Fibroblast of lung (primary cell): Measurements from ENCODE around the gene TMEFF2. TPM values are rescaled to one million over a fixed set of nuclear protein-coding genes. Genes with fewer than 3 reads are reported as not detected.
A peak's percentile ranks its signal among the peaks of the same experiment; 100 is the strongest.

Experiments used
- DNase-seq, 2 donors: peaks; one replicate each; pipeline versions ENCODE4 v3.0.0 to v3.0.0-alpha.2; 2010; ENCODE audit warnings: low read depth in 2 of 2
- H2AFZ ChIP-seq: 2 replicates; pipeline ENCODE4 v1.5.1; 2012; ENCODE audit warnings: low read length, control low read depth, inconsistent platforms
- H3K27ac ChIP-seq: 2 replicates; pipeline ENCODE4 v1.5.1; 2011; ENCODE audit warnings: low read length, control low read depth; ENCODE audit not compliant: insufficient read depth
- H3K27me3 ChIP-seq: 2 replicates; pipeline ENCODE4 v1.5.1; 2011; ENCODE audit warnings: mild to moderate bottlenecking, low read length; ENCODE audit not compliant: control insufficient read depth, insufficient read depth
- H3K36me3 ChIP-seq: 2 replicates; pipeline ENCODE4 v1.5.1; 2011; ENCODE audit warnings: low read length; ENCODE audit not compliant: control insufficient read depth, insufficient read depth
- H3K4me1 ChIP-seq: 2 replicates; pipeline ENCODE4 v1.5.1; 2011; ENCODE audit warnings: low read length; ENCODE audit not compliant: control insufficient read depth, insufficient read depth; ENCODE audit errors: extremely low read depth
- H3K4me2 ChIP-seq: 2 replicates; pipeline ENCODE4 v1.5.1; 2011; ENCODE audit warnings: low read length, control low read depth; ENCODE audit not compliant: insufficient read depth; ENCODE audit errors: extremely low read depth
- H3K4me3 ChIP-seq, 4 experiments: fragments of 200-600 bp in 1 of 4; sonication (generic) in 1 of 4; replicated peaks in 1 of 4; 2 replicates each; pipeline ENCODE4 v1.5.1; 2011 to 2016; ENCODE audit warnings: low read length in 4 of 4, low read depth in 3 of 4, mild to moderate bottlenecking in 3 of 4, control low read depth in 2 of 4, inconsistent platforms in 1 of 4, mixed read lengths in 1 of 4; ENCODE audit not compliant: insufficient read depth in 1 of 4; ENCODE audit errors: control extremely low read depth in 1 of 4
- H3K79me2 ChIP-seq: 2 replicates; pipeline ENCODE4 v1.5.1; 2012; ENCODE audit warnings: mild to moderate bottlenecking, low read length, inconsistent platforms; ENCODE audit not compliant: control insufficient read depth, insufficient read depth
- H3K9ac ChIP-seq: 2 replicates; pipeline ENCODE4 v1.5.1; 2011; ENCODE audit warnings: mild to moderate bottlenecking, low read length, control low read depth; ENCODE audit not compliant: insufficient read depth
- H3K9me3 ChIP-seq: 2 replicates; pipeline ENCODE4 v1.5.1; 2012; ENCODE audit warnings: low read depth, low read length; ENCODE audit not compliant: control insufficient read depth, insufficient read depth
- H4K20me1 ChIP-seq: 2 replicates; pipeline ENCODE4 v1.5.1; 2011; ENCODE audit warnings: low read length; ENCODE audit not compliant: control insufficient read depth, insufficient read depth; ENCODE audit errors: extremely low read depth
- EZH2 ChIP-seq: IDR thresholded peaks from 2 replicates; pipeline ENCODE4 v1.5.1; 2012; ENCODE audit warnings: low read length, control low read depth, mild to moderate bottlenecking; ENCODE audit errors: missing control alignments
- polyA plus RNA-seq, 2 donors: library from polyadenylated mRNA; depleted of rRNA in 1 of 2; stranded (reverse) in 1 of 2; unstranded in 1 of 2; fragments of >200 nt; gene quantifications; 2 replicates each; pipeline ENCODE4 v1.2.1, GENCODE V29; 2011 to 2012; ENCODE audit warnings: missing spikeins in 1 of 2
- total RNA-seq: library from RNA; depleted of rRNA; stranded (reverse); fragments of >200 nt; gene quantifications from 2 replicates; pipeline ENCODE4 v1.2.1, GENCODE V29; 2014
- TF ChIP-seq, protein P1 (sequence below), 2 donors: IDR thresholded peaks in 1 of 2; conservative IDR thresholded peaks in 1 of 2; 1 replicate in 1 of 2; 2 replicates in 1 of 2; pipeline ENCODE4 v1.5.1; 2011 to 2012; ENCODE audit warnings: low read length in 2 of 2, control low read depth in 1 of 2, inconsistent platforms in 1 of 2, low read depth in 1 of 2, mild to moderate bottlenecking in 1 of 2

Gene TMEFF2
- total and polyA plus RNA-seq, 2 donors (not counting 1 experiment from before 2014, with no cell fraction given): 0.33 to 0.87 TPM

DNA sequence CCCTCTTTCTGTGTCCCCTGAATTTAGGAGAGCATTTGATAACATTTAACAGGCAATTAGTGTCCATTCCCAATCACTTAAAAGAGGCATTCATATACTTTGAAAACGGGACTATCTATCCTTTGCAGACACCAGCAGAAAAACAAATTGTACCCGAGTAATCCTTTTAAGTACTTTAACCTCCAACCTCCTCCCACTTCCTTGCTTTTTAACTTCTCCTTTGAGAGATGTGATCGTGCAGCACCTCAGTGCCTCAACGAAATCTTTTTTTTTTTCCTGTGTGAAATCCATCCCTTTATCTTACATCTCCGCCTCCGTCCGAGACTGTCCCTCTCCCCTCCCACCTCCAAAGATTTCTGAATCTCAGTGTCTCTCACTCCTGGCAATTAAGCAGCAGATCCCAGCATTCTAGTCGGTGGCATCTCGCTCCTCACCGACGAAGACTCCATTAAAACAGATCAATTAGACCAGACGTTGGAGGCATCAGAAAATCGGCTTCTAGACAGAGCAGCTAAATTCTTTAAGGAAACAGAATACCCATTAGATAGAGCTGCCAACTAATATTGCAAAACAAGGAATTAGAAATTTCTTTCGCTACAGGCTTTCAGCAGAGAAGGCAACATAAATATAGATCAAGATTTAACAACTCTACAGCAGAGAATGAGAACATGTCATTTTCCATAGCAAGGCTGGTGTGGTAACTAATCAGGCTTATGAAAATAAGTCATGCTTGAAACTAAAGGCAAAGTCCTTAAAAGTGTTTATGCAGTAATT lies 1.9 kb upstream of the TMEFF2 start:
- H3K9me3 ChIP-seq: no peaks in the 10 kb centered on the region
- no peaks in the 10 kb centered on the region for H4K20me1 ChIP-seq
- no peaks in the 10 kb centered on the region for H3K36me3 ChIP-seq
- TF ChIP-seq, protein P1, sequence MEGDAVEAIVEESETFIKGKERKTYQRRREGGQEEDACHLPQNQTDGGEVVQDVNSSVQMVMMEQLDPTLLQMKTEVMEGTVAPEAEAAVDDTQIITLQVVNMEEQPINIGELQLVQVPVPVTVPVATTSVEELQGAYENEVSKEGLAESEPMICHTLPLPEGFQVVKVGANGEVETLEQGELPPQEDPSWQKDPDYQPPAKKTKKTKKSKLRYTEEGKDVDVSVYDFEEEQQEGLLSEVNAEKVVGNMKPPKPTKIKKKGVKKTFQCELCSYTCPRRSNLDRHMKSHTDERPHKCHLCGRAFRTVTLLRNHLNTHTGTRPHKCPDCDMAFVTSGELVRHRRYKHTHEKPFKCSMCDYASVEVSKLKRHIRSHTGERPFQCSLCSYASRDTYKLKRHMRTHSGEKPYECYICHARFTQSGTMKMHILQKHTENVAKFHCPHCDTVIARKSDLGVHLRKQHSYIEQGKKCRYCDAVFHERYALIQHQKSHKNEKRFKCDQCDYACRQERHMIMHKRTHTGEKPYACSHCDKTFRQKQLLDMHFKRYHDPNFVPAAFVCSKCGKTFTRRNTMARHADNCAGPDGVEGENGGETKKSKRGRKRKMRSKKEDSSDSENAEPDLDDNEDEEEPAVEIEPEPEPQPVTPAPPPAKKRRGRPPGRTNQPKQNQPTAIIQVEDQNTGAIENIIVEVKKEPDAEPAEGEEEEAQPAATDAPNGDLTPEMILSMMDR (conservative IDR thresholded peaks at IDR 0.05 in 1 of 2, IDR thresholded peaks at IDR 0.05 in 1 of 2; ENCODE audit: low read depth in 1 of 2, low read length in 2 of 2): no peak
- H3K79me2 ChIP-seq: no peaks in the 10 kb centered on the region
- peak in 1 of 2 donors; percentile 8 for DNase-seq
- H3K27ac ChIP-seq: no peak overlapping the region
- H3K4me3 ChIP-seq: peak overlapping the region; percentile 3 to 68 (median 53)
- peaks cover 4% of the 10 kb centered on the region for H3K4me1 ChIP-seq
- H2AFZ ChIP-seq: no peak overlapping the region
- peak overlapping the region; percentile 98 for H3K4me2 ChIP-seq
- peaks cover 27% of the 10 kb centered on the region for H3K27me3 ChIP-seq
- no peak overlapping the region for H3K9ac ChIP-seq

DNA sequence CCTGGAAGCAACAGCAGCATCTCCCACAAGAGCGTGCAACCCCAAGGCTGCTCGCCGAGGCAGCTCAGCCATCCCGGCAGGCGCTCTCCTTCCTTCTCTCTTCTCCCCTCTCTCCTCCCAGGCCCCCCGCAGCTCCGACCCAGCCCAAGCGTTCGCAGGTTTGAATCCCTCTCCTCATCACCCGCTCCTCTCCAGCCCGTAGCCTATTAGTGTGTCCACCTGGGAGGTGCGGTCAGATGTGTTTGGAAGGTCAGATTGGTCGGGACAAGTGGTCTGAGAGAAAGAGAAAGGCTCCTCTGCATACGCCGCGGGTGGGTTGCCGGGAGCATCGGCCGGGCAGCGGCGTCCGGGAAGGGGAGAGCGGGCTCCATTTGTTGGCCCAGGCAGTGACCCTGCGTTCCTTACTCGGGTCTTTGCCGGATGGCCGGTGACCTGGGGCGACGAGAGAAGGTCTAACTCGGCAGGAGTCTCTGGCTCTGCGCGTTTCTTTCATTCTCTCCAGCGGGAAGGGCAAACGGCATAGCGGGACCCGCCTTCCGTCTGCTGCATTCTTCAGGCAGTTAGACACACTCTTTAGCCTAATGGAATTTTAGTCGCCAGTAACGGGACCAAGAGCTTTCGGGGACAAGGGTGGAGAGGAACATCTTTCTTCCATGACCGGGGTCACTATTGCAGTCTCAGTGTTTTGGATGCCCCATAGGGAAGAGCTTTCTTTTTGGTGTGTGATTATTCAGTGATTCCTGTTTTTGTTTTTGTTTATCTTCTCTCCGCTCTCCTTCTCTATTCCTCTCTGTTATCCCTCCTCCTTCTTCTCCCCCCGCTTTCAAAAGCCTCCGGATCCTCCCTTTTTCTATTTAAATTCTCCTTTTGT lies 1.1 kb upstream of the TMEFF2 start:
- Histone ChIP-seq H3K4me2 (peak overlapping the region; percentile 98), H3K79me2 (no peaks in the 10 kb centered on the region), H2AFZ (peak overlapping the region; percentile 71), H3K27ac (no peak overlapping the region), H3K36me3 (no peaks in the 10 kb centered on the region), H3K4me3 (peak overlapping the region; percentile 38 to 68 (median 56)), H3K27me3 (peaks cover 27% of the 10 kb centered on the region), H4K20me1 (no peaks in the 10 kb centered on the region), H3K9ac (no peak overlapping the region), H3K4me1 (peaks cover 4% of the 10 kb centered on the region), H3K9me3 (no peaks in the 10 kb centered on the region)
- DNase-seq: peak; percentile 24 to 25
- peak; percentile 37 for TF ChIP-seq EZH2
- TF ChIP-seq, protein P1 (conservative IDR thresholded peaks at IDR 0.05 in 1 of 2, IDR thresholded peaks at IDR 0.05 in 1 of 2; ENCODE audit: low read depth in 1 of 2, low read length in 2 of 2): no peak

DNA sequence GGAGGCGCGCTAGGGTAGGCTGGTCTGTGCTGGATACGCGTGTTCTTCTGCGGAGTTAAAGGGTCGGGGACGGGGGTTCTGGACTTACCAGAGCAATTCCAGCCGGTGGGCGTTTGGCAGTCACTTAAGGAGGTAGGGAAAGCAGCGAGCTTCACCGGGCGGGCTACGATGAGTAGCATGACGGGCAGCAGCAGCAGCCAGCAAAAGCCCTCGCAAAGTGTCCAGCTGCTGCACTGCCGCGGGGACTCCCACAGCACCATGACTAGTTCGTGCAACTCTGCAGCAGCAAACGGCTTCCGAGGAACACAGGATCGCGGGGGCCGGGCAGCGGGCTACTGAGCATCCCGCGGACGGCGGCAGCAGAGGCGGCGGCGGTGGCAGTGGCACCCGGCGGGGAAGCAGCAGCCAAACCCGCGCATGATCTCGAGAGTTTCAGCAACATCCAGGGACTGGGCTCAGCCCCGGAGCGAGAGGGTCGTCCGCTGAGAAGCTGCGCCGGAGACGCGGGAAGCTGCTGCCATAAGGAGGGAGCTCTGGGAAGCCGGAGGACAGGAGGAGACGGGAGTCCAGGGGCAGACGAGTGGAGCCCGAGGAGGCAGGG lies 368 bp downstream of the TMEFF2 start:
- no peaks in the 10 kb centered on the region for H3K9me3 ChIP-seq
- no peak overlapping the region for H3K27ac ChIP-seq
- peak overlapping the region; percentile 71 for H2AFZ ChIP-seq
- H3K27me3 ChIP-seq: peaks cover 27% of the 10 kb centered on the region
- TF ChIP-seq, protein P1 (conservative IDR thresholded peaks at IDR 0.05 in 1 of 2, IDR thresholded peaks at IDR 0.05 in 1 of 2; ENCODE audit: low read depth in 1 of 2, low read length in 2 of 2): no peak
- peak; percentile 89 for TF ChIP-seq EZH2
- H3K4me3 ChIP-seq: peak overlapping the region; percentile 38 to 68 (median 56)
- no peaks in the 10 kb centered on the region for H3K36me3 ChIP-seq
- H3K4me2 ChIP-seq: peak overlapping the region; percentile 80
- peak; percentile 26 to 50 for DNase-seq
- H4K20me1 ChIP-seq: no peaks in the 10 kb centered on the region
- H3K4me1 ChIP-seq: peaks cover 4% of the 10 kb centered on the region
- no peaks in the 10 kb centered on the region for H3K79me2 ChIP-seq
- no peak overlapping the region for H3K9ac ChIP-seq
